NCI-H446 treated with DMSO at 0.1 percent for 48 hours (cell line): Measurements from ENCODE around the gene AGPAT1.
A peak's percentile ranks its signal among the peaks of the same experiment; 100 is the strongest.
"Not testable (repeated sequence)": the region's sequence is repeated elsewhere in the genome, so short reads cannot be mapped to it uniquely, and the experiment has no call there.

Experiments
- DNase-seq: peaks from one replicate; lab custom pipeline; 2025; lab: John Stamatoyannopoulos, UW

Gene AGPAT1

DNA sequence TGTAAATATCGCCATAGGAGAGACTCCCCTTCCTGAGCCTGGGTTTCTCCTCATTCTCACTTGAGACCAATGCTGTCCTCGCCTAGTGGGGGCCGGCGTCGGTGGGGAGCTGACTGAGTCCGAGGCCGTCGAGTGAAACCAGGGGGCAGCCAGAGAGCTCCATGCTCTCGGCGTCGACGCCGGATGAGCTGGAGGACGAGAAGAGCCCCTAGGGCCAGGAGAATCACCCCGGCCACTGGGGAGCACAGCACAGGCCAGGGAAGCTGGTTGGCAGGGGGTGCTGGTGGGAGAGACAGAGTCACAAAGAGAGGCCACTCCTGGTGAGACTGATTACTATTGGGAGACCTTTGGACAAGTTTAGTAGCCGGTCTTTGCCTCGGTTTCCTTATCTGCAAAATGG is 23.0 kb upstream of the AGPAT1 start:
- no peak for DNase-seq

DNA sequence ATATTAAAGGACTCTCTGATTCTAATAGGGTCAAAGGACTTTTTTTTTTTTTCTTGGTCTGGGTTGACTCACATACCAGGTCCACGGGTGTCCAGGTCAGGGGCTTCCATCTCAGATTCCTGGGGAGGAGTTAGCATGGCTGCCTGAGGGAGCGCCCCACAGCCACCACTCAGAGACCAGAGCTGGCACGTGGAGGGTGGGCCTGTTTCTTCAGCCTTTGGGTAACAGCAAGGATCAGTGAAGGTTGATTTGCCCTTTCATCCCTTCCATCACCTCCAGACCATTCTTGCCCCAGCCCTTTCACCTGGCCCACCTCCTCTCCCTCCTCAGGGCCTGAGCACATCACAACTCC is 22.4 kb upstream of the AGPAT1 start:
- DNase-seq = no peak

DNA sequence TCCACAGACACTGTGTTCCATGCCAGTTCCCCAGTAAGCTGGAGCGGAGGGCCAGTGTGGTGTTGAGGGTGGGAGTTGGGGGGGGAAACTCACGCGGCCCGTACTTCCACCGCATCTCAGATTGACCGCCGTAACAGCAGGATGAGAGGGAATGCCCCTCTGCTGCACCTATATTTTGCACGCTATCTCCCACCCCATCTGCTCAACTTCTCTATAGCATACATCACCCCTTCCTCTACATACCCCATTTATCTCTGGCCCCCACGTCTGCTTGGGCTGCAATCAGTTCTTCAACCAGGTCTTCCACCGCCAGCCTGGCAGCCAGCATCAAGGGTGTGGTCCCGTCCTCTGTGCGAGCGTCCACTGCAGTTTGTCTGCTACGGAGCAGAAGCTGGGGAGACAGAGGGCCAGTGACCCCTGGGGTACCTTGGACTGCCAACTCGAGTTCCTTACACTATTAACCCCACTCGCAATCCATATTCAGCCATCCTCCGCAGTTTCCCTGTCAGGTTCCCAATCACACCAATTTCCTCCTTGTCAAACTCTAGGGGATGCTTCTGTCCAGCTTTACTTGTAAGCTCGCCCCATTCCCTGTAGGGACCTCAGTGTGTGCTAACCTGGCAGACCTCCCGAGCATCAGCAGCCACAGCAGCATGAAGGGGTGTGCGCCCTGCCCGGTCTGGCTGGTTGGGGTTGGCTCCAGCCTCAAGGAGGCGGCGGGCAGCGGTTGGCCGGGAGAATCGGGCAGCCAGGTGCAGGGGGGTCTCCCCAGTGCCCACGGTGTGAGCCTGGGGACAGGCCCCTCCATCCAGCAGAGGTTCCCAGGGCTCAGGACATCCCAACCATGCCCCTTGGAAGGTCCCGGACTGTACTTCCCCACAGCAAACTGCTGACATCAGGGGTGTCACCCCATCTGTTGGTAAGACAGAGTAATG is 21.1 kb upstream of the AGPAT1 start:
- DNase-seq = no peak

DNA sequence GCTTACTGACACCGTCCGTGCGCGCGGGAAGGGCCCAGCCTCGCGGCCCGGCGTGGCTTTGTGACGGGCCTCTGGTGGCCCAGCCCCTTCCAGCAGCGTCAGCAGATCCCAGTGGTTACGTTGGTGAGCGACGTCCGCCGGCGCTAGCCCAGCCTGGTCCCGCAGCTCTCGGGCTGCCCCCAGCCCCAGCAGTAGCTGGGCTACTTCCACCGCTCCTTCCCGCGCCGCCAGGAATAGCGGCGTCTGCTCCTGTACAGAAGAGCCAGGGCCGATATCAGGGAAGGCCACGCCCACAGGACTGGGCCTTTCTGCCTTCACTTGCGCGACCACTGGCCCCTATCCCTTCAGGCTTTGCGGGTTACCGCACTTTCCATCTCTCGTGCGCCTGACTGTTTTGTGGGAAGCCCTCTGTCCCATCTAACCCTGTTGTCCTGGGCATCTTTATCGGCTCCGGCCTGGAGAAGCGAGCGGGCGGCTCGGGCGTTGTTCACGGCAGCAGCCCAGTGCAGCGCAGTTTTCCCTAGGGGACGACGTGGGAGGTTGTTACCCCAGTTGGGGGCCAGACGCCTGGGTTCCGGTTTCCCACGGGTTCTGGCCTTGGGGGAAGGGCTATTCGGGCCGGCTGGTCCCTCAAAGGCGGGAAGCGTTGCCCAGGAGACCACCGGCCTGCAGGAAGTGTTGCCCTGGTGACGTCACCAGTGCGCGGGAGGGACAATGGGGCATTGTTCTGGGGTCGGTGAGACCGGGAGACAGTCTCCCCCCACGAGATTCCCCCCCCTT is 20.2 kb upstream of the AGPAT1 start:
- peak; percentile 48 for DNase-seq

DNA sequence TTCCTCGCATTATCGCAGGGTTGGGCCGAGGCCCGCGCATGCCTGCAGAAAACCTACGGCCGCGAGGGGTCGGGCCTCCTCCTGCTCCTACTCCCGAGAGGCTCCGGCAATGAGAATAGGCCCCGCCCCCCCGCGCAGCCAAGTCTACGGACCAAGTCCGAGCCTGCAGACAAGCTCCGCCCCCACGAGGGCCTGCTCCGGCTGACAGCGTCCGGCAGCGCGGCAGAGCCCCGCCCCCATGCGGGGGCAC is 19.7 kb upstream of the AGPAT1 start:
- DNase-seq = peak; percentile 99

DNA sequence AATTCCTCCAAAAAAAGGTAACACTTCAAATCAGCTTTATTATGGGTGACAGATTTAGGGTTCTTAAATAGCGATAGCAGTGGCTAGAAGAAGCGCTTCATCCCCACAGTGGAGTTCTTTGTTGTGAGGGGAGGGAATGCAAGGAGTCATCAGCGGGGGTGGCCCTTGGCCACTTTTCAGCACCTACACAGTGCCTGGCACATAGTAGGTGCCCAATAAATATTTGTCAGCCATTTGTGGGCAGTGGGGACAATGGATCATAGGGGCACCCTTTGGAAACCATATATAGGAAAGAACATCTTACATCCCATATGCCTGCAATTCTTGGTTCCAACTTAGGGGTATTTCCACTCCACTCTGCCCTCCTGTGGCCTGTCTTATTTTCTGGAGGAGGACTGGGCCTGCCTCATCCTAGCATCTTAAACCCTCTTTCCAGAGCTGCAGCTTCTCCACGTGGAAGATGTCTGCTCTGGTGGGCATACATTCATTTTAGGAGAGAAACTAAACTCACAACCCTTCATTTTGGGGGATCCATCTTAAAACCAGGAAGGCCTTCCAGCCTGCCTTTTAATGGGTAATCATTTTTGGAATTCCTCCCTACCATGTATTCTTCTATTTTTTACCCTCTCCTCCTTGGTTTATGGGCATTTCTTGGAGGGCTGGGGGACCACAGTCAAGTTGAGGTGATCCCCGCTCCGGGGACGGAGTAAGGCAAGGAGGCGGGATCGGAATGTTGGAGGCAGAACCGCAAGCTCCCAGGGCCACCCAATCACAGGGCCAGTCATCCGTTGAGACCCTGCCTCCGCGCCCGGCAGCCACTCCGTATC is 19.2 kb upstream of the AGPAT1 start:
- peak; percentile 23 for DNase-seq

DNA sequence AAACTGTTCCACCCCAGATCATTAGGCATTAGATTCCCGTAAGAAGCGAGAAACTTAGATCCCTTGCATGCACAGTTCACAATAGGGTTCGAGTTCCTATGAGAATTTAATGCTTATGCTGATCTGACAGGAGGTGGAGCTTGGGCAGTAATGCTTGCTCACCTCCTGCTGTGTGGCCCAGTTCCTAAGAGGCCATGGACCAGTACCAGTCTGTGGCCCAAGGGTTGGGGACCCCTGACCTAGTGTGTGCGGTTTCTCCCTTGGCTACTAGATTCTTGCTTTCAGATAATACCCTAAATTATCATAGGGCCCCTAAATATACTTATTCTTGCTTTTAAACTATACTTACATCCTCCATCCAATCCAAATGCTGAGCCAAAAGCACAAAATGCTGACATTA is 18.5 kb upstream of the AGPAT1 start:
- DNase-seq = no peak

DNA sequence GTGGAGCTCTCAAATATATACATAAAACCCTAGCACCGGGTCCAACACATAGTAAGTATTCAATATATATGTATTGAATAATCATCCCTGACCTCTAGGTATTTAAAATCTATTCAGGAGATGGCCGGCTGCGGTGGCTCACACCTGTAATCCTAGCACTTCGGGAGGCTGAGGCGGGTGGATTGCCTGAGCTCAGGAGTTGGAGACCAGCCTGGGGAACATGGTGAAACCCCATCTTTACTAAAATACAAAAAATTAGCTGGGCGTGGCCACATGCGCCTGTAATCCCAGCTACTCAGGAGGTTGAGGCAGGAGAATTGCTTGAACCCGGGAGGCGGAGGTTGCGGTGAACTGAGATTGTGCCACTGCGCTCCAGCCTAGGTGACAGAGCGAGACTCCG is 17.2 kb upstream of the AGPAT1 start:
- DNase-seq = not testable (repeated sequence)

DNA sequence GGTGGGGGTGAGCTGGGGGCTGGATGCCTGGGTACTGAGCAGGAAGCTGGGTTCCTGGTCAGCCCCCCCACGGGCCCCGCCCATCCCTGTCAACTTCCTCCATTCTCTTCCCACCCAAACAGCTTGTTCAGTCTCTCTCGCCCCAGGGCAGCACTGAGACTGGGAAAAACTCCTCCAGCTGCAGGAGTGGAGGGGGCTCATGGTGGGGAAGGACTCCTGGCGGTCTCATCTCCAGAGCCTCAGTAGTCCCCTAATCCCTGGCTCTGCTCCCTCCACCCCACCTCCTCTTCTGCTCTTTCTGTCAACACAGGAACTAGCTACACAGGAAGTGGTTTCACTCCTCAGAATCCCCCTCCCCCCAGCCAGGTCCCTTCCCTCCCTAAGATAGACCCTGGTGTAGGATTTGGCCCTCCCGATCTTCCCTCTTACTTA is 16.7 kb upstream of the AGPAT1 start, which contains the start of gene GPSM3:
TSS of gene GPSM3 (minus strand) at position 36 of the 432 bp plus-strand sequence. CDS start 130 bp downstream, outside the sequence.
- DNase-seq = no peak

DNA sequence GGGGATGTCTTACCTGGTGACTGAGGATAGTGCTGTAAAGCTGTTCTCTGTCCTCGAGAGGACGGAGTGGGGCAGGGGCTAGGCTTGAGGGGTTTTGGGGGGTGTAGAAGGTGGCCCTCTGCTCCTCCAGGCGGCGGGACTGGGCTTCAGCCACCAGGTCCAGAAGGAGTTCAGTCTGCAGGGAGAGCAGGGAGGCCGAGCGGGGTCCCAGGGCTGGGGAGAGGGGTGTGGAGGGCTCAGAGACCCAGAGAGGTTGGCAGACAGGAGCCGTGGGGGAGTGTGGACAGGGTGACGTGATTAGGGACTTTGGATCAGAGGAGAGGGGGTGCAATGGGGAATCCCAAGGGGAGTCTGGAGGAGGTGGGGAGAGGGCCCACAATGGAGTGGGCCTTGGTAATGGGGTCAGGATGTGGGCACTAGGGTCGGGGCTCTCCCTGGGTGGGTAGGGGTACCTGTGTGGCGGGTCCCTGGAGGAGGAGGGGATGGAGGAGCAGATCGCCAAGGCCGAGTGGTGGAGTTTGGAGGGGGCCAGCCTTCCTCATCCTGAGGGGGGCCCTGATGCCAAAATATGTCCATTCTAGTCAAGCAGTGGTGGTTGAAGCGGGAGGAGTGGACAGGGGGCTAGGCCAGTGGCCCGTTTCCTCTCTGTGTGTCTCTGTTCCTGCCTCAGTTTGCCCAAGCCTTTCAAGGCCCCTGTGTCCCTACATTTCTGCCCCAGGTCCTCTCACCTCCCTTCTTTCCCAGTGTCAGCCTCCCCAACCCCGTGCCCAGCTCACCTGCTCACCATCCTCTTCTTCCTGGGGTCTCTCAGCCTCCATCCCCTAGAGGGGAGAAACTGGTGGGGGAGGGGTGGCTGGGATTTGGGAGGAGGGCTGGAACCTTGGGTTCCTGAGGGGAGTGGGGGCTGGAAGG is 16.1 kb upstream of the AGPAT1 start:
- no peak for DNase-seq

DNA sequence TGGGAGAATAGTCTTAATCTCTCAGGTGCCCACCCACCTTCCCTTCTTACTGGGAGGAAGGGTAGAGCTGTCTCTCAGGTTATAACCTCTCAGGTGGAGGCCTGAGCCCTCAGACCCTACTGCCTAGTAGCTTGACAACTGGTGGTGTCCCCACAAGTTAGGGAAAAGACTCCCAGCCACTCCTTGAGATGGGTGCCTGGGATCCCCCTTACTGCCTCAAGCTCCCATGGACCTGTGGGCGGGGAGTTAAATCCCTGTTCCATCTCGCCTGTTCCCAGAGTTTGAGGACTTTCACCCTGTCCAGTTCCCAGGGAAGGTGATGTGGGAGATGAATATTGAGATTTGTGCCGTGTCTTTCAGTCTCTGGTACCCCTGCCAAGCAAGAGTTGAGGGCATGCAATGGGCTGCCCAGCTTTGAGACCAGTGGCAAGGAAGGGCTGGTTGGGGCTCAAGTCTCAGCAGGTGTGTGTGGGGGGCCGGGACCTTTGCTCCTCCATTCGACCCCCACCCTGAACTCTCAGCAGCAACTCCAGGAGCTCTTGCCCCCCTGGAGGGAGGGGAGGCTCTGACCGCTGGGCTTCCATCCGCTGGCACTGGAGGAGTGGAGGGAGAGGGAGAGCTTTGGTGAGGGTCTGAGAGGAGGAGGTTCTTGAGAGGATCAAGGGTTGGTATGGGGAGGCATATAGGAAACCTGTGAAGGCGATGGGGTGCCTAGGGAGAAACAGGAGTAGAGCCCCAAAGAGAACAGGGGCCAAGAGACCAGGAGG is 15.2 kb upstream of the AGPAT1 start:
- no peak for DNase-seq

DNA sequence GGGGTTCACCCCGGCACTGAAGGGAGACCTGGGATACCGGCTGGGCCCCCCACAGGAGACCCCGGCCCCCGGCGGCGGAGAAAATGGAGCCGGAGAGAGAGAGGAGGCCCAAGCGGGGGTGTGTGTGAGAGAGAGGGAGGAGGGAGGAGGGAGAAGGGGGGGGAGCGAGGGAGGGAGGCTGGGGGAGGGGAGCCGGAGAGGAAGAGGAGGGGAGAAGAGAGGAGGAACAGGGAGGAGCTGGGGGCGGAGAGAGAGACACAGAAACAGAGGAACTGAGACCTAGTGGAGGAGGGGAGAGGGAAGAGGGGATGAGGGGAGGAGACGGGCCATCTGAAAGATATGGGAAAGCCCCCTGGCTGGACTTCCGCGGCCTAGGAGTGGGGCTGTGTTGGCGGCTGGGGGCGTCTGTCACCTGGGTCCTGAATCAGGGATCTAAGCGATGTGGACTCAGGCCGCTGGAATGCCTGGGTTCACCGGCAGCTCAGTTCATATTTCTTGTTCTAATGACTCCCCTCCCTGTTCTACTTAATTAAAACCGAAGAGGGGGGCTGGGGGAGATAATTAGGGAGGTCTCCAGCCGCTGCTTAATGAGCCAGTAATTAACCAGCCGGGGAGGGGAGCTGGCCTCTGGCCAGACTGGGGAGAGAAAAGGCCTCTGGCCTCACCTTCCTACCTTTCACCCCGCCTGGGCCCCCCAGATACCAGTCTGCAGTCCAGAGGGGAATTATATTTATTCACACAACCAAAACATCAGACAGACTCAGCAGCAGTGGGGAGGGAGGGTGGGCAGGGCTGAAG is 14.4 kb upstream of the AGPAT1 start, which contains the start of gene PBX2:
TSS of gene PBX2 (minus strand) at position 149 of the 798 bp plus-strand sequence. CDS start 287 bp downstream, outside the sequence.
- peak; percentile 70 for DNase-seq

DNA sequence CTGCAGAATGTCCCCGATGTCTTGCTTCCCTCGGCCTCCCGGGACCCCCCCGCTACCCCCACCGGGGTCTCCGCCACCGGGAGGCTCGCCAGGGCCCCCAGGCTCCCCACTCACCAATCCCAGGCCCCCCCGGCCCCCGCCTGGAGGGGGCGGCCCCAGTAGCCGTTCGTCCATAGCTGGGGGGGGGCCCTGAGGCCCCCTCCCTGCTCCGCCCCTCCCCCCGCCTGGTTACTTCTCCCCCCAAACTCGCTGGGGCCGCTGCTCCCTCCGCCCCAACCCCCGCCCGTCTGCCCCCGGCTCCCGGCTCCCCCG is 13.8 kb upstream of the AGPAT1 start:
- no peak for DNase-seq

DNA sequence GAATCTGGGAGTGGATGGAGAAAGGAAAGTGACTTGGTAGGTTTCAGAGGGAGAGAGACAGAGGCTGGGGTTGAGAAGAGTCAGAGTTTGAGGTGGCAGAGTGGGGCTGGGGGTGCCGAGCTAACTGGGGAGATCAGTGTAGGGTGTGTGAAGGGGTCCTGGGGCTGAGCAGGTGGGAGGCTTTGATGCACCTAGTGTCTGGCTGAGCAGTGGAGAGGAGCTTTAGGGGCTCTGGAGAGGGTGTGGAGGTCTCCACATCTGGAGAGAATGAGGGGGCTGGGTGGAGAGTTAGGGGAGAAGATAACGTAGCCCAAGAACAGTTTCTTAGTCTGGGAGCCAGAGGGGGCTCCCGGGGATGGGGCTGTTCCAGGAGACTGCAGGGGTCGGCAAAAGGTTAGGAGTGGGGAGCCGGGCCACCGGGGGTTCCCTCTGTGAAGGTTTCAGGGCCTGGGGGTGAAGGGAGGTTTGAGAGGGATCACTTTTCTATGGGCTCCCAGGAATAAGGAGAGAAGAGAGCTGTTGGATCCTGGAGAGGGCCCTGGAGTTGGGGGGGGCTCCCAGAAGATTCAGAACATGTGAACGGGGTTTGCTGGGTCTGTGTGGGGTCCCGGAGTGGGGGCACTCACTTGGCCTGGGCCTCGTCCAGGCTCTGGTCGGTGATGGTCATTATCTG is 13.3 kb upstream of the AGPAT1 start:
- no peak for DNase-seq

DNA sequence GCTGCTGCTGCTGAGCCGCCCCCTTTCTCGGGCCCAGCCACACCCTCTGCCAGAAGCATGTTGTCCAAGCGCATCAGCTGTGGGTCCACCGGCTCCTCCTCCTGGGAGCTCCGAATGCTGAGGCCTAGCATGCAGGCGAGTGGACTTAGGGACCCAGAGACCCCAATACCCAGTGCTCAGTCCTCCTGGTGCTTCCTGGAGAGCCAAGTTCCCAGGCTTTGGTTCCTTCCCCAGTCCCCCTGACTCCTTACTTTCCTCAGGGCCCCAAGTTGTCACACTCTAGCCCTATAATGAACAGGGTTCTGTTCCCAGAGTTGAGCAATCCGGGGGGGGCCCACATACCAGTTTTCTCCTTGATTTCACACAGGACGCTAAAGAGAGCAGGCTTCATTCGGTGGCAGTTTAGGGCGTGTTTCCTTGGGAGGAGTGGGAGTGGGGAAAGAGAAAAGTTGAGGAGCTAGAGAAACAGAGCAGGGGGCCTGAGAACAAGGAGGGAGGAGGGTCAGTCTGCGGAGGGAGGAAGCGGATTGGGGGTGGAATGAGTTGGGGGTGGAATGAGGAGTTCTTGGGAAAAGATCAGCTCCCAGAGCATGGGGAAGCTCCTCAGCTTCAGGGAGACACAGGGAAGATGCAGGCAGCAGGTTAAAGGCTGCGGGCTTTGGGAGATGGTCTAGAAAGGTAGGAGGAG is 12.6 kb upstream of the AGPAT1 start:
- DNase-seq = no peak

DNA sequence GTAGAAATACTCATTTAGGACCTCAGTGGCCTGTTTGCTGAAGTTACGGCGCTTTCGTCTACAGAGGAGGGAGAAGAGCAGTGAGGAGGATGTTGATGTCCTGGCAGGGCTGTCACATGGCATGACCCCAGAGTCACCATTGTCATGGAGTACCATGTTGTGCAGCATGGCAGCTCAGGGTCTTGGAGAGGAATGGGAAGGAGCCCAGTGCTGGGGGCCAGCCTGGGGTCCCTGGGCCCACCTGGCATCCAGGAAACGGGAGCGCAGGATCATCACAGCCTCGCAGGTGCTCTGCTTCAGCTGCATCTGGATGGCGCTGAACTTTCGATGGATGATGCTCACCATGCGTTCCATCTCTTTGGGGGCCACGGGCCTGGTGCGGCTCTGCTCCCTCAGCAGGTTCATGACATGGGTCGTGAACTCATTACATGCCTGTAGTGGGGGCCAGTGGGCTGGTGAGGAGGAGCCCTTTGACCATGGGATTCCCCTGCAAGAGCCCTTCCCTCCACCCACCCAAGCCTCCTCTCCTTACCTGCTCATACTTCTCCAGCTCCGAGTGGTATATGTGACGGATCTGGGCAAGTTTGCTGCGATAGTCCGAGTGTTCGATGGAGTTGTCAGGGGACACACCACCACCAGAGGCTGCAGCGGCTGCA is 12.0 kb upstream of the AGPAT1 start:
- DNase-seq = not testable (repeated sequence)

DNA sequence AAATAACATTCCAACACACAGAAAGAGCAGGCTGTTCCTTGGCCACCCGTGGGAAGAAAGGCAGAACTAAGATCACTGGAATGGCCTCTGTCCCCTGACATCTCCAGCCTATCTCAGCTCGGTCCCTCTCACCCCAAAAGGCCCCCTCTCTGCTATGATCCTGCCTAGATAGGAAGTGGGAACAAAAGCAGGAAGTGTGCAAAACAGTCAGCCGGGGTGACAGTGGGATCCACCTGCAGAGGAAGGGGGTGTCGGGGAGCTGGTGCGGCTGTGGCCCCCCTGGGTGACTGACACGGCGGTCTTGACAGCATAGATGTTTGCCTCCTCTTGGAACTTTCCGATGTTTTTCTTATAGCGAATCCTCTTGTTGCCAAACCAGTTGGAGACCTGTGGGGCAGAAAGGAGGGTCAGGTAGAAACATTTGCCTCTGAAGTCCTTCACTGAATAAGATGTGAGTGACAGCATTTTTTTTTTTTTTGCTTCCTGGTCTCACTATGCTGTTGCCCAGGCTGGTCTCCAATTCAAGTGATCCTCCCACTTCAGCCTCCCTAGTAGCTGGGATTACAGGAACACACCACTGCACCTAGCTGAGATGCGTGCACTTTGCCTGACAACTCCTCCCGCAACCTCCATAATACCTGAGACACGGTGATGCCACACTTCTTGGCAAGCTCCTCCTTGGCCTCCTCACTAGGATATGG is 11.3 kb upstream of the AGPAT1 start:
- DNase-seq = no peak
